HCT116 (cell line): ENCODE results near the gene GMNN. TPM values are rescaled to one million over a fixed set of nuclear protein-coding genes. Genes with fewer than 3 reads are reported as not detected.

ENCODE experiments used
- ATAC-seq: fragments of 200-7000 bp; cut with Tn5 transposase; 2 replicates; pipeline ENCODE4 v1.9.1; 2020; ENCODE audit warnings: mild to moderate bottlenecking, moderate library complexity
- BruUV-seq: library from RNA; stranded (reverse); fragments of 400-500 nt; replicated peaks from 2 replicates; lab custom pipeline; 2021; lab: Mats Ljungman, UMichigan
- CTCF ChIA-PET: fragments of 300-600 bp; sonication (Branson Sonifier 250); formaldehyde crosslinking; loops from one replicate; lab custom pipeline; 2021; ENCODE audit warnings: antibody characterized with exemption; lab: Charles Lee
- POLR2A ChIA-PET: fragments of 300-600, 350-600 bp; sonication (Branson Sonifier 250); formaldehyde crosslinking; loops from one replicate; lab custom pipeline; 2021; ENCODE audit warnings: antibody characterized with exemption; lab: Charles Lee
- RAD21 ChIA-PET, 2 experiments: fragments of 300-600 bp; sonication (Branson Sonifier 250); formaldehyde crosslinking; loops; one replicate each; lab custom pipeline; 2023; ENCODE audit warnings: low total read pairs in 2 of 2; ENCODE audit not compliant: uncharacterized antibody in 2 of 2, unreplicated experiment in 2 of 2, low non-redundant PET in 1 of 2; lab: Charles Lee
- DNase-seq: peaks from one replicate; pipeline ENCODE4 v3.0.0-alpha.2; 2010; ENCODE audit warnings: low read depth, low spot score
- H2AFZ ChIP-seq: fragments of 200-600 bp; shearing (Covaris generic), sonication (generic); 2 replicates; pipeline ENCODE4 v1.6.1; 2017; ENCODE audit warnings: low read depth, mixed run types, mixed read lengths, antibody characterized with exemption, low read length; ENCODE audit not compliant: poor library complexity, severe bottlenecking
- H3K27ac ChIP-seq: 2 replicates; pipeline ENCODE4 v1.5.1; 2012; ENCODE audit warnings: low read depth, low read length
- H3K27me3 ChIP-seq: fragments of 200-600 bp; sonication (generic); 2 replicates; pipeline ENCODE4 v1.6.1; 2016; ENCODE audit warnings: mixed run types, low read length, mixed read lengths; ENCODE audit not compliant: insufficient read depth
- H3K36me3 ChIP-seq, 2 experiments: fragments of 200-500 bp in 1 of 2; fragments of 200-600 bp in 1 of 2; sonication (Bioruptor generic) in 1 of 2; sonication (generic) in 1 of 2; 2 replicates each; pipeline versions ENCODE4 v1.5.1 to v1.6.1; 2014 to 2016; ENCODE audit warnings: low read length in 2 of 2, inconsistent platforms in 1 of 2, mixed read lengths in 1 of 2, mixed run types in 1 of 2; ENCODE audit not compliant: insufficient read depth in 2 of 2, control insufficient read depth in 1 of 2
- H3K4me1 ChIP-seq, 2 experiments: fragments of 200-600 bp in 1 of 2; sonication (generic) in 1 of 2; 2 replicates each; pipeline versions ENCODE4 v1.5.1 to v1.6.1; 2012 to 2017; ENCODE audit warnings: low read length in 2 of 2, inconsistent platforms in 1 of 2, mild to moderate bottlenecking in 1 of 2, mixed read lengths in 1 of 2, mixed run types in 1 of 2, moderate library complexity in 1 of 2; ENCODE audit not compliant: insufficient read depth in 2 of 2, control insufficient read depth in 1 of 2
- H3K4me2 ChIP-seq: fragments of 200-600 bp; sonication (generic); 2 replicates; pipeline ENCODE4 v1.6.1; 2017; ENCODE audit warnings: mixed run types, low read length, mixed read lengths
- H3K4me3 ChIP-seq, 2 experiments: fragments of 200-600 bp in 1 of 2; sonication (generic) in 1 of 2; replicated peaks in 1 of 2; 2 replicates each; pipeline ENCODE4 v1.5.1; 2011 to 2016; ENCODE audit warnings: low read length in 2 of 2, control low read depth in 1 of 2, low read depth in 1 of 2, mild to moderate bottlenecking in 1 of 2, mixed read lengths in 1 of 2, mixed run types in 1 of 2
- H3K79me2 ChIP-seq: fragments of 200-600 bp; sonication (generic); 2 replicates; pipeline ENCODE4 v1.6.1; 2017; ENCODE audit warnings: mild to moderate bottlenecking, mixed run types, low read length, moderate library complexity, mixed read lengths; ENCODE audit not compliant: insufficient read depth
- H3K9ac ChIP-seq: fragments of 200-600 bp; sonication (generic); 2 replicates; pipeline ENCODE4 v1.6.1; 2016; ENCODE audit warnings: low read length, mixed read lengths
- H3K9me2 ChIP-seq: fragments of 200-600 bp; sonication (generic), shearing (Covaris generic); 2 replicates; pipeline ENCODE4 v1.6.1; 2017; ENCODE audit warnings: mixed run types, mild to moderate bottlenecking, moderate library complexity; ENCODE audit not compliant: insufficient read depth
- H3K9me3 ChIP-seq, 2 experiments: fragments of 200-500 bp in 1 of 2; fragments of 200-600 bp in 1 of 2; sonication (Bioruptor generic) in 1 of 2; sonication (generic) in 1 of 2; 2 replicates each; pipeline ENCODE4 v1.6.1; 2014 to 2017; ENCODE audit warnings: low read length in 2 of 2, mixed read lengths in 2 of 2, inconsistent platforms in 1 of 2, low read depth in 1 of 2, mild to moderate bottlenecking in 1 of 2, mixed run types in 1 of 2, moderate library complexity in 1 of 2; ENCODE audit not compliant: control insufficient read depth in 1 of 2, insufficient read depth in 1 of 2
- H4K20me1 ChIP-seq: fragments of 200-600 bp; sonication (generic), shearing (Covaris generic); 2 replicates; pipeline ENCODE4 v1.6.1; 2017; ENCODE audit warnings: mixed run types, mild to moderate bottlenecking, moderate library complexity; ENCODE audit not compliant: insufficient read depth
- ATF3 ChIP-seq: IDR thresholded peaks from 2 replicates; pipeline ENCODE4 v1.6.1; 2012
- CBX3 ChIP-seq: IDR thresholded peaks from 2 replicates; pipeline ENCODE4 v1.6.1; 2012; ENCODE audit warnings: low read depth
- CEBPB ChIP-seq: IDR thresholded peaks from 2 replicates; pipeline ENCODE4 v1.6.1; 2012; ENCODE audit warnings: low read depth
- CTCF ChIP-seq, 3 experiments: fragments of 200-600 bp in 1 of 3; sonication (generic) in 1 of 3; IDR thresholded peaks in 2 of 3; conservative IDR thresholded peaks in 1 of 3; 2 replicates each; pipeline ENCODE4 v1.5.1; 2012 to 2017; ENCODE audit warnings: low read depth in 2 of 3, low read length in 2 of 3, antibody characterized with exemption in 1 of 3, borderline replicate concordance in 1 of 3, control low read depth in 1 of 3, mild to moderate bottlenecking in 1 of 3, mixed read lengths in 1 of 3, mixed run types in 1 of 3, moderate library complexity in 1 of 3; ENCODE audit not compliant: insufficient read depth in 1 of 3
- ELF1 ChIP-seq: IDR thresholded peaks from 2 replicates; pipeline ENCODE4 v1.6.1; 2012; ENCODE audit warnings: low read depth, borderline replicate concordance
- EZH2 ChIP-seq: fragments of 200-600 bp; sonication (generic); IDR thresholded peaks from 2 replicates; pipeline ENCODE4 v1.6.1; 2017; ENCODE audit warnings: antibody characterized with exemption, mixed run types
- EZH2phosphoT487 ChIP-seq: fragments of 200-600 bp; IDR thresholded peaks from 2 replicates; pipeline ENCODE4 v1.6.1; 2018; ENCODE audit warnings: antibody characterized with exemption, borderline replicate concordance
- MAX ChIP-seq: IDR thresholded peaks from 2 replicates; pipeline ENCODE4 v1.6.1; 2012
- POLR2A ChIP-seq: IDR thresholded peaks from 2 replicates; pipeline ENCODE4 v1.7.0; 2011; ENCODE audit warnings: borderline replicate concordance; ENCODE audit not compliant: insufficient read depth, insufficient read length; ENCODE audit errors: extremely low read depth
- POLR2AphosphoS5 ChIP-seq: IDR thresholded peaks from 2 replicates; pipeline ENCODE4 v1.6.1; 2011; ENCODE audit warnings: mild to moderate bottlenecking, low read depth, low read length, moderate library complexity
- REST ChIP-seq: IDR thresholded peaks from 2 replicates; pipeline ENCODE4 v1.6.1; 2012; ENCODE audit warnings: low read depth
- SP1 ChIP-seq: IDR thresholded peaks from 2 replicates; pipeline ENCODE4 v1.6.1; 2012; ENCODE audit warnings: low read depth
- SRF ChIP-seq: IDR thresholded peaks from 2 replicates; pipeline ENCODE4 v1.6.1; 2012; ENCODE audit warnings: low read depth
- ZFX ChIP-seq: fragments of 450-650 bp; IDR thresholded peaks from 2 replicates; pipeline ENCODE4 v1.6.1; 2017
- intact Hi-C: fragments of 100-400 bp; cut with micrococcal nuclease; formaldehyde crosslinking; loops from 2 replicates; pipeline ENCODE4 v1.10.0; 2022
- total RNA-seq: library from RNA; stranded (reverse); gene quantifications from one replicate; pipeline ENCODE4 v1.2.1, GENCODE V29; 2021; ENCODE audit not compliant: unreplicated experiment

Gene GMNN
- total RNA-seq, 1 experiment from 2014 or later: 54.9 TPM

GRCh38 chr6:24757611-24758010 lies 17.1 kb upstream of the GMNN start:
- Histone ChIP-seq H2AFZ (no peak overlapping the region), H3K79me2 (no peaks in the 10 kb centered on the region), H3K36me3 (no peaks in the 10 kb centered on the region), H3K9me2 (no peaks in the 10 kb centered on the region), H3K9me3 (peaks cover 0 to 2% of the 10 kb centered on the region in 2 experiments; a peak in 1 of 4 replicates), H3K27me3 (no peaks in the 10 kb centered on the region), H3K4me2 (no peak overlapping the region), H3K27ac (no peak overlapping the region), H3K4me3 (no peak overlapping the region), H3K9ac (no peak overlapping the region), H3K4me1 (peaks cover 0 to 7% of the 10 kb centered on the region in 2 experiments; a peak in 1 of 4 replicates), H4K20me1 (no peaks in the 10 kb centered on the region)
- CTCF ChIA-PET: no interaction called here
- RAD21 ChIA-PET: no interaction called here
- BruUV-seq: no TSS peak
- POLR2A ChIA-PET: no interaction called here
- DNase-seq (no peak), ATAC-seq (no peak)
- TF ChIP-seq POLR2A (no peak), ELF1 (no peak), ATF3 (no peak), SRF (no peak), EZH2phosphoT487 (no peak)
- intact Hi-C loops: no loop called here

GRCh38 chr6:24759718-24760117 lies 15.0 kb upstream of the GMNN start:
- Histone ChIP-seq H3K9me2 (no peaks in the 10 kb centered on the region), H3K4me1 (peaks cover 0 to 7% of the 10 kb centered on the region in 2 experiments; a peak in 1 of 4 replicates), H3K27me3 (no peaks in the 10 kb centered on the region), H3K4me3 (no peak overlapping the region), H3K9ac (no peak overlapping the region), H3K36me3 (no peaks in the 10 kb centered on the region), H2AFZ (no peak overlapping the region), H3K4me2 (no peak overlapping the region), H3K79me2 (no peaks in the 10 kb centered on the region), H3K9me3 (peaks cover 0 to under 1% of the 10 kb centered on the region in 2 experiments; a peak in 1 of 4 replicates), H3K27ac (no peak overlapping the region), H4K20me1 (no peaks in the 10 kb centered on the region)
- ChIA-PET RAD21 (no interaction called here), CTCF (interaction anchor here (0.9 kb wide), 1 partner anchor 16 kb away, joined by 3 read pairs; no protein-coding TSS in a partner anchor), POLR2A (no interaction called here)
- DNase-seq (no peak), ATAC-seq (no peak)
- no TSS peak for BruUV-seq
- intact Hi-C loops: loop anchor here (5.0 kb wide), 1 partner anchor 57 kb away; no protein-coding TSS in a partner anchor
- TF ChIP-seq POLR2AphosphoS5 (no peak), REST (no peak), ZFX (no peak), MAX (no peak), POLR2A (no peak), EZH2 (no peak), ATF3 (no peak), SP1 (no peak), CEBPB (no peak), EZH2phosphoT487 (no peak), CBX3 (no peak), CTCF (IDR thresholded peaks at IDR 0.05 in 2 of 3, conservative IDR thresholded peaks at IDR 0.05 in 1 of 3; ENCODE audit: borderline replicate concordance in 1 of 3, insufficient read depth in 1 of 3, low read depth in 2 of 3, low read length in 2 of 3) (no peak)
